OCI-LY7 (cell line): ENCODE measurements around the gene PTPRM.

Experiments
- CTCF ChIP-seq: fragments of 200-600 bp; sonication (generic); conservative IDR thresholded peaks from 2 replicates; pipeline ENCODE4 v1.5.1; 2014; ENCODE audit warnings: mild to moderate bottlenecking, antibody characterized with exemption, low read length, moderate library complexity, mixed read lengths
- EZH2phosphoT487 ChIP-seq: fragments of 200-600 bp; sonication (generic); IDR thresholded peaks from 2 replicates; pipeline ENCODE4 v1.6.1; 2018; ENCODE audit warnings: low read depth, borderline replicate concordance, mild to moderate bottlenecking, mixed run types, antibody characterized with exemption, low read length, moderate library complexity, mixed read lengths

DNA sequence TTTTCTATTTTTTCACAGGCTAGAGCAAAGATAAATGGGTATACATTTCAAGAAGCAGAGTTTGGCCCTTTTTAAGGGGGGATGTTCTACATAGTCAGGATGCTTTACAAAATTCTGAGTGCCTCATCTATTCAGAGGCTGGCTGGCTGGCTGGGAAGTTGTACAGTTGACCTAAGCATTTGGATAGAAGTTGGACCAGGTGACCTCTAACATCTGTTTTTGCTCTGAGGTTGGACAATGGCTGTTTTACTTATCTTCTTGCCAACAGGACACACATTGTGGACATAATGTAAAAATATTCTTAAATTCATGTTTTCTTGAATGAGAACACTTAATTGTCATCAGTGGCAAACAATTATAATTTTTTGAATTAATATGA lies 205.4 kb downstream of the PTPRM start:
- TF ChIP-seq CTCF = no peak
- no peak for TF ChIP-seq EZH2phosphoT487
